Activated CD4-positive, alpha-beta T cell treated with anti-CD3 and anti-CD28 coated beads for 48 hours (primary cell): ENCODE measurements around the gene SPTB.

Experiments
- DNase-seq: peaks from one replicate; pipeline ENCODE4 v3.0.0-alpha.2; 2020

SPTB gene

DNA sequence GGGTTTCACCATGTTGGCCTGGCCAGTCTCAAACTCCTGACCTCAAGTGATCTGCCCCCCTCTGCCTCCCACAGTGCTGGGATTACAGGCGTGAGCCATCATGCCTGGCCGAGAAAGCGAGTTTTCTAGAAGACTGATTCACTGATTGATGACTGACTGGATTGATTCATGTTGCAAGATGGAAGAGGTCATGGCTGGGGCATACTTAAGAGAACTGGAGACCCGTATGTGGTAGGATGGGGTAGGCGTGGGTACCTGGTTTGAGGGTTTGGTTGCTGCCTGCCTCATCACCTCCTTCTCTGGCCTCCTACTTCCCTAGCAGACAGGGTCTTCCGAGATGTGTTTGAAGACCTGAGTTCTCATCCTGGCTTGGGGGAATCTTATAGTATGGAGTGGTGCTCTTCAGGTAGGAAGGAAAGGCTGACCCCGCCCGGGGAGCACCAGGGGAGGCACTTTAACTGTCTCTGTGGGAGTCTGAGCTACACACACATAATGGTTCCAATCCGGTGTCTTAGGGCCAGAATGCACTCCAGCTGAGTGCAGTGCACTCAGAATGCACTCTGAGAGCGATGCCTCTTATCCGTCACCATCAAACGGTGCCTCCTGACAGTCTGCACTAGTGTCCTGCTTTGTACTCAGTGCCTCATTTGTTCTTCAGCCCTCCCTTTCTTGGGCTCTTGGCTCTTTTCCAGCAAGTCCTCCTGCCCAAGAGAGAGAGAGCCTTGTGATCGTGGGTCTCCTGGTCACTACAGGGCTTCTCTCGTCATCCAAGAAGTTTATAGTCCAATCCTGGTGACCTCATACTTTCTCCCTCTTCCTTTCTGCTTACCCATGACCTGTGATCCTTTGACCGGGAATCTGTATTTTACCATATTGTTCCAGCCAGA lies 155.8 kb downstream of the SPTB start:
- peak; percentile 19 for DNase-seq

DNA sequence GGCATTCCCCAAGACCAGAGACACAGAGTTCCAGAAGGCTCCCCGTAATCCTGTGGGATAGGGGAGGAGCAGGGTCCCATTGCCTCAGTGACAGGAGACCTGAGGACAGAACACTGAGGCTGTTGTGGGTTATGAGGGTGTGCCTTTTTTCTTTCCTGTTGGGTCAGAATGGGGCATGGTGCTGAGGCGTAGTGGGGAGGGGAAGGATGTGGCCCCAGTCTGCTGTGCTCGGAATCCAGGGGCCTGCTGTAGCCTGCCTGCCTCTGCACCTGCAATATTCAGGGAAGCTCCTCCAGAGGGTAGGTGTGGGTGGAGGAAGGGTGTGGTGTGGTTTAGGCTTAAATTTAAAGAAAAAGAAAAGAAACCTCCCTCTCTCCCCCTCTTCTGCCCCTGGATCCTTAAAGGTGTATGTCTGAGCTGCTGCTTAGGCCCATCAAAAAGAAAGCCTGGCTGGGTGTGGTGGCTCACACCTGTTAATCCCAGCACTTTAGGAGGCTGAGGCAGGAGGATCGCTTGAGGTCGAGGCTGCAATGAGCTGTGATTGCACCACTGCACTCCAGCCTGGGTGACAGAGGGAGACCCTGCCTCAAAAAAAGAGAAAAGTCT lies 156.8 kb downstream of the SPTB start:
- no peak for DNase-seq

DNA sequence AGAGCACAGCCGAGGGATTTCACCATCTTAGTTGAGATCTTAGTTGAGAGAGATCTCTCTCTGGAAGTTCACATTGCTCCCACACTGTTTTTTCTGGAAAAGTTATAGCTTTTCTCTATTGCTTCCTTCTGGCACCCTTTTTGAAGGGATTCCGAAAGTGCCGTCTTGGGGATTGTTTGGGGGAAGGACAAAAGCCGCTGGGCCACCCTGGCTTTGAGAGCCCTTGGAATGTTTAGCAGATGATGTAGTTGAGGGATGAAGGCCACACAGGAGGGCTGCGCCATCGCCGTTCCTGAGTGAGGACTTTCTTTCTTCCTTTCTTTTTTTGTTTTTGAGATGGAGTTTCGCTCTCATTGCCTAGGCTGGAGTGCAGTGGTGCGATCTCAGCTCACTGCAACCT lies 157.8 kb downstream of the SPTB start:
- DNase-seq = no peak

DNA sequence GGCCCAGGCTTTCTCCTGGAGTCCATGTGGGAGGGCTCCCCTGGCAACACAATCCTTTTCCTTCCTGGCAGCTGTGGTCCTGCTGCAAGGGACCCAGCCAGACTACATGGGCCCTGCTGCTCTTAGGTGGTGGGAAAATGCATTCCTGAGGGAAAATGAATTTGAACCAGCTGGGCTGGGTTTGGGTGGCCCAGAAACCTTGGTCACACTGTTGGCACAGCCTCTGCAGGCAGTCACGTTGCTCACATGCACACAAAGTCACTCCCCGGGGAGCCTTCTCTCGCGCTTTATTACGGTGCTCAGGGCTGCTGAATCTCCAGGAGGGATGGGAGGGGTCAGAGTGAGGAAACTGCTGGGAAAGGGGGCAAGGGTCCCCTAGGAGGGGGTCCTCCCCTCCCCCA lies 158.3 kb downstream of the SPTB start:
- DNase-seq = no peak

DNA sequence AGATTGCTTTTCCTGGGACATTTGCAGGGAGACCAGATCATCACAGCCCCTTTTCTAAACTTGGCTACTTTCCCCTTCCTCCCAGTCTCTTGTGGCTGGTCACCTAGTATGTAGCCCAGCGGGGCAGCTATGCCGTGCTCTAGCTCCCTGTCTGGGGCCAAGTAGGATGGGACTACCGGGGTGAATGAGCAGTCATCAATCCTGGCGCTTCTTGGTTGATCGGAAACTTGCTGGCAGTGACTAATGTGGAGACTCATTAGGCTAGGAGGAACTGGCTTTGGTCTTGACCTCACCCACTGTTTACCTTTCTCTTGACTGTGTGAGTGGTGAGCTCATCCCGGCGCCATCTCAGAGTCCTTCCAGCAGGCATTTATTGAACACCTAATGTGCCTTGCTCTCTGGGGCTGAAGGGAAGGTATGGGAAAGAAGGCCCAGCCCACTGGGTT lies 159.6 kb downstream of the SPTB start:
- no peak for DNase-seq

DNA sequence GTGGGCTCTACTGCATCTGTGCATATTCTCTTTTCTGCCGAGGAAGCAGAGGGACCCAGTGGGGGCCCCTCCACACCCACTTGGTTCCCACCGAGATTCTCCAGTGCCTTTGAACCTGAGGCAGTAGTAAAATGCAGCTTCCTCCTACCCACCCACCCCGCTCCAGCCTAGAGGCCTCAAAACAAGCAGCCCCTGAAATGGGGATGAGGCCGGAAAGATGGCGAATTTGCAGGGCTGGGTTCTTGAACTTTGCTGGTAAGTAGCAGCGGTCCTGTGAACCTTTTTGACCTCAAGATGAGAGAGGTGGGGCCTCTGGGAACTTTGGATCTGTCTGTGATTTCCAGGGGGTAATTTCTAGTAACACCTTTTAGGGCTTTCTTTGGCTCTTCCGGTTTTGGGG lies 160.1 kb downstream of the SPTB start:
- no peak for DNase-seq

DNA sequence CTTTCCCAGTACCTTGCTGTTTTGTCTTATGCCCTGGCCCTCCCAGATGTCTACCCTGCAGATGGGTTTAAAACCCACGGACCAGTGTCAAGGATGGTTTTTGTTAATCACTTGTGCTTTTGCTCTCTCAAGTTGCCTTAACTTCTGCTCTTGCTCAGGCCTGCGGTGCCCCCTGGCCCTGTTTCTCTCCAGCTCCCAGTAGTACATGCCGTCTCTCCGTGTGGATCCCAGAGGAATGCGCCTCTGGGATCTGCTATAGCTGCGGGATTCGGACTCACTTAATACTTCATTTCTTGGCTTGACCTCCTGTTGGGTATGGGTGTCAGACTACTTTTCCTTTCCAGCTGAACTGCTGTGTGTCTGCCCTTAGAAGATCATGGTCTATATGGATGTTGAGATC lies 160.9 kb downstream of the SPTB start:
- DNase-seq = no peak

DNA sequence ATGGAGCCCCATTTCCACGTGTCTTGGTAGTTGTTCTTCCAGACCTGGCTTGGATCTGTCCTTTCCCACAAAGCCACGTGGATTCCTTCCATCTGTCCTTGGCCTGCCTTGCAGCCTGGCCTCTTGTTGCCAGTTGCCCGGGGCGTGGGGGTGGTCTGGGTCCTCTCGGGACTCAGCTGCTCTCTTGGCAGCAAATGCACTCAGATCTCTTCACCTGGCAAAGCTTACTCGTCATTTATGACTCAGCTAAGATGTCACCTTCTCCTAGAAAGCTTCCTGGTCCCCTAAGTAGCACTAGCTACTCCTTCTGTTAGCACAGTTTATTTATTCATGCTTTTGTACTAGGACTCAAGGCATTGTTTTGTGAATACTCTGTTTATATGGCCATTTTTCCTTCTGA lies 161.8 kb downstream of the SPTB start:
- DNase-seq = no peak

DNA sequence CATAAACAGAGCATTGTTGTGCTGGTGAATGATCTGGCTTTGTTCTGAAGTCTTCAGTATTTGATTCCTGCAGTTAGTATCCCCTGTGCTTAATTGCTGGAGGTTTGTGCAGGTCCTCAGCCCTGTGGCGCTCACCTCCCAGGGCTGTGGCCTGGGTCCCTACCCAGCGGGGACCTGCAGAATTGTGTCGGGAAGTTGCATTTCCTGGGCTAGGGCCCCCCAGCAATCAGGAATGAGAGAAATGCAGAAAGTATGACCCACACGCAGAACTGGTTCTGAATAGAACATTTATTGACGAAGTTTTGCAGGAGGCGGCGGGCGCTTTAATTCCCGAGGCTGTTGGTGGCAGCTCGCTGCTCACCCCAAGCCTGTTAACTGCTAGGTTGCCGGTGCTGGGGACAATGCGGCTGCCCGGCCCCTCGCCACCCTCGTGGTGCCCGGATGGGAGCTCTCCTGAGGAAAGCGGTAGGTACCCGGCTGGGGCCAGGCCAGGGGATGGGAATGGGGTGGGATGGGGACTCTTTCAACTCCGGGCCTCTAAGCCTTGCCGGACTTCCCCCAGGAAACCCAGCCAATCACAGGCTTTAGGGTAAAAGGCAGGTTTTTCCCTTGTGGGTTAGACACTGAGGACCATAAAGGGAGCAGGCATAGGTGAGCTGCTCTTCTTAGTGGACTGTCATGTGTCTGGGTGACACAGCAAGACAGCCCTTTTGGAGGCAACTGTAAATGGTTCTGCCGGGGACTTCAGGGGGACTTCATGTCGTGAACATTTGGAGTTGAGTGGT lies 163.9 kb downstream of the SPTB start:
- DNase-seq = no peak

DNA sequence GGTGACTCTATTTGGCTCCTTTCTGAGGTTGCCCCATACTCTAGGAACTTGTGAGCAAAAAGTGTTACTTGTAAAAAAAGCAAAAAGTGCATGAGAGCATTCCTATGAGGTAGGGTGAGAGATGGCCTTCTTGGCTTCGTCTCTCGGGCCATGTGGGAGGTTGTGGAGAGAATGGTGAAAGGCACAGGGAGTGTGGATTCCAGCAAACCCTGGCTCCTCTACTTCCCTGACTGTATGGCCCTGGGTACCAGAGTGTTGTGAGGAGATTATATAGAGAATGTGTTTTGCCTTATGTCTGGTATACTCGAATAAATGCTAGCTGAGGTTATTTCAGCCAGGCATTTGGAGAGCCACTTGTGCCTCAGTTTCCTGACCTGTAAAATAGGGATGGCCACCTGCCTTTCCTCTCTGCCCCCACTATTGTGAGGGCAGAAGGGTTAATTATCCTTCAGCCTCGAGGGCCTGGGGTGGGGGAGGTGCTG lies 164.5 kb downstream of the SPTB start:
- no peak for DNase-seq

DNA sequence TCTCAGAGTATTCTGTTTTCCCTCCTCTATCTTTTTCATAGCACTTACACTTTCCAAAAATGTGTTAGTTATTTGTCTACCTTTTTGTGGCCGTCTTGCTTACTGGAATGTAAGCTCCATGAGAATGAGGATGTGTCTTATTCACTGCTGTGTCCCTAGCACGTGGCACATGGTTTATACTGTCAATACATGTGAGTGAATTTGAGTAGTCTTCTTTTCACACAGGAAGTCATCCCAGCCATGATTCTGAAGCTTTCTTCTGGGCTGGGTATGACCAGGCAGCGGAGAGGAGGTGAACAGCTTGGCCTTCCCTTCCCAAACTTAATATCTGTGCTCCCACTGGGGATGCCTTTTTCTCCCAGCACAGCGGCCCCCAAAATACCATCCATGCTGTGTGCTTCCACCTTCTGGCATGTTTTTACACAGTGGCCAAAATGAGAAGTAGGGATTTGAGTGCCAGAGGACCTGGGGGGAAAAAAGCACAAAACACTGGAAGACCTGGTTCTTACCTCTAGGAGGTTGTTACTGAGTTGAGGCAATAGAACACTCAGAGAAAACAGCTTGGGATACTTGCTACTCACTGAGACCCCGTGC lies 165.2 kb downstream of the SPTB start:
- DNase-seq = no peak

DNA sequence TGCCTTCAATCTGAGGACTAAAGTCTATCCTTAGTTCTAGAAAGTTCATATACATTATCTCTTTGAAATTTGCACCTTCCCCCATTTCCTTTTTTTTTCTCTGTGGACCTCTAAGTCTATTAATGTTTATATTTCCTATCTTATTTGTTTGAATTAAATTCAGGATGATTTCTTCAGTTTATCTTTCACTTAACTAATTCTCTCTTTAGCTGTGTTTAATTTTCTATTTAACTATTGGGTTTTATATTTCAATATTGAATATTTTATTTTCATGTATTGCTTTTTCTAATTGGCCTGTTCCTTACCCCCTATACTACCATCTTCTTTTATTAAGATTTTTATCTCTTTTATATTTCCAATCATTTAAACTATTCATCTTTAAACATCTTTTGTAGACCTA lies 166.0 kb downstream of the SPTB start:
- DNase-seq = no peak

DNA sequence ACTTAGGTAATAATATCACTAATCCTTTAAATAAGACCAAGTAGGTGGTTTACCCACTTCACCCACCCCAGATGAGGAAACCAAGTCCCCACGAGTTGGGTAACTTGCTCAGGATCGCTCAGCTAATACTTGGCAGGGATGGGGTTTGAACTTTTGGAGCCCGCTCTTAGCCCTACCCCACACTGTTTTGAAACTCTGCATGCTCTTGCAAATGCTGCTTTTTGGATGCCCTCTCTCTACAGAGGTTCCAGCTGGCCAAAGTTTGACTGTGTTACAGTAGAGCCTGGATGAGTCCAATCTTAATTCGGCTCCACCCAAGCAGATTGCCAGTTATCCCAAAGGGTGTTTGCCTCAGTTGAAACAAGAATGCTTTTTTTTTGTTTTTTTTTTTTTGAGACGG lies 168.7 kb downstream of the SPTB start:
- no peak for DNase-seq

DNA sequence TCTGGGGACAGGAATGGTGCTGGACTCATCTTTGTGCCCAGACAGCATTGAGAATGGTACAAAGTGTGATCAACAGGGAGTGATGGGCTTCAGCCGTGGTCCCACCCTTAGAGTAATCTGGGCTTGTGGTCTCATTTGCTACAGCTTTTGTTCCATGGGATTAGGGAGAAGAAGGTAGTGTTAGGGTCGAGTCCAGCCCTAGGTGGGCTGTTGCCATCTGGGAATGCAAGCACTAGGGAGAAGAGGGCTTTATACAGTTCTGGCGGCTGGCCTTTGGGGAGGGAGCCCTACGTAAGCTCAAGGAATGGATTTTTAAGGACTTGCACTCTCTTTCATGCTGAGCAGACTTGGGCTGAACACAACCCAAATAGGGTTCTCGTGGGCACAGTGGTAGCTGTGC lies 170.6 kb downstream of the SPTB start:
- DNase-seq = no peak

DNA sequence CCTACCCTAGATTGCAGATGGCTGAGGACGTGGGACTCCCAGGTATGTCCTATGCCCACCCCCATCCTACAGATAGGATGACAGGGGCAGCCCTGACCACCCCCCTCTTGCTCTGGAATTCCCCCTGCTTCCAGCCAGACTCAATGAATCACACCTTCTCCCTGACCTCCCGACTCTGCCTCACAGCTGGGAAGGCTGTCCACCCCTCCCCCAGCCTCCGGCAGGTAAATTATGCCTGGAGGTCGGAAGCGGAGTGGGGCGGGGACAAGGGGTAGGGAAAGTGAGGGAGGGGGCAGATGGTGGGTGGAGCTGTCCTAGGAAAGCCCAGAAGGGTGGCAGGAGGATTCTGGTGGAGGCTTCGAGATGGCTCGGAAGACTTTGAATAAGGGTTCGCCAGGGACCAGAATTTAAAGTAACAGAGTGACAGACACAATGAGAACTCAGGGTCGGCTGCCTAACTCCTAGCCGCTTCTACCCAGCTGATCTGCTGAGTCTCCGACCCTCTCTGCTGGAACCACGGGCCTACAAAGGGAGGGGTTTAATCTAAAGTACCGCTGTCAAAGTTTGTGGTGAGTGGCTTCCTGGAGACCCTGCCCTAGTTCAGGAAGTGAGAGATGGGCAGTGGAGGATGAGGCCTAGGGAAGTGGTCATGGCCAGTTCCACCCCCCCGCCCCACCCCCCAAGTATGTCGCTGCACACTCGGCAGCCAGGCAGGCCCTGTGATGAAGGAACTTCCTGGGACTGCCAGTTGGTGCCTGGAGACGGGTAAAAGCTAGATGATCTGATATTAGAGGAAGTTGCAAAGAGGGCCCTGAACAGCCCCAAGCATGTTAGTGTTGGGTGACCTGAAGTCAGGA lies 171.3 kb downstream of the SPTB start:
- no peak for DNase-seq

DNA sequence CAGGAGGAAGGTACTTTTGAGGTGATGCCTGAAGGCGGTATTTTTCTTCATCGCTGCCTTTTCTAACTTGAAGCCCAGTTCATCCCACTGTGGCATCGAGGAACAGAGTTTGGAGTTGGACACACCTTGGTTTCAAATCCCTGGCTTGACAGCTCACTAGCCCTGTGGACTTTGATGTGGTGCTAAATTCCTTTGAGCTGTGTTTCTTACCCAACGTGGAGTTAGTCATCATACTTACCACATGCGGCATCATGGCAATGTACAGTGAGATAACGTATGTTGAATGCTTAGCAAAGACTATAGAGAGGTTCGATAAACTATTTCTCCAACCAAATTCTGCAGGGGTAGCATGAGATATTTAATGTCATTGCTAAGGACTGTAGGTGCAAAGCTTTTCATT lies 172.0 kb downstream of the SPTB start:
- DNase-seq = no peak

DNA sequence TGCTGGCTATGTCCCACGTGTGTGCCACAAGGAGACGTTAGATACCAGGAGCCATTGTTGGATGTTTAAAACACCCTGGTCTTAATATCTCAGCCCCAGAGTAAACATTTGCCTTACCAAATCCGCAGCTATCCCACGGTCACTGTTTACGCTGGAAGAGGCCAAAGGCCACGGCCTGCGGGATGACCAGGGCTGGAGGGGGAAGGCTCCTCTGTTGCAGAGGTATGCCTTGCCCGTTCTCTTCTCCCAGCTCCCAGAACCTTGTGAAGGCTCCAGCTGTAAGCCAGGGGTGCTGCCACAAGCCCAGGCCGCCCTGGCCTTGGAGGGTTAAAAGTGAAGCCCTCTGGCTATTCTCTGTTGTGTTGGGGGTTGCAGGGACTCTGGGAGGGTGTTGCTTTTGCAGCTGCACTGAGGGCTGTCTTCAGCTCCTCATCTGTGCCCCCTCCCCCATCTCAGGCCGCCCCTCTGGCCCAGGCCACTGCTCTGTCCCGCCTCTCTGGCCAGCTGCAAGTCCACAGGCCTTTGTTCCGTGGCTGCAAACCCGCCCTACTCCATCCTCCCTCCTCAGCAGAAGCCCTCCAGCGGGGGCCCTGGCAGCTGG lies 173.0 kb downstream of the SPTB start:
- DNase-seq = no peak

DNA sequence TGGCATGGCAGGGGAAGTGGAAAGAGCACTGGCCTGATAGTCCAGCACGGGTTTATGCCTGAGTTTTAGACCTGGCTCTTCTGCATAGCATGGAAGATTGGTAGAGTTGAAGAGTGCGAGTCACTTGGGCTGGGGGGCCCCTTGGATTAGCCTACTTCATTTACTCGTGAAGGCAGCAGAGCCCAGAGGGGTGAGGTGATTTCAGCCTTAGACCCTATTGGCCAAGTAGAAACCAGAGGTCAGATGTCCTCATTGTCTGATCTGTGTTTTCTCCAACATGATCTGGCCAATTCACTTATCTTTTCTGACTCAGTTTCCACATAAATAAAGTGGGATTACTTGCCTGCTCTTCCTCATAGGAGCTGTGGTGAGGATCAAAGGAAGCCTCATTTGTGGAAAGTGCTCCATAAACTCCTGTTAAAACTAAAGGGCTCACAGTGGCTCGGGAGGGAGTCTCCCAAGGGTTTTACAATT lies 173.6 kb downstream of the SPTB start:
- DNase-seq = no peak

DNA sequence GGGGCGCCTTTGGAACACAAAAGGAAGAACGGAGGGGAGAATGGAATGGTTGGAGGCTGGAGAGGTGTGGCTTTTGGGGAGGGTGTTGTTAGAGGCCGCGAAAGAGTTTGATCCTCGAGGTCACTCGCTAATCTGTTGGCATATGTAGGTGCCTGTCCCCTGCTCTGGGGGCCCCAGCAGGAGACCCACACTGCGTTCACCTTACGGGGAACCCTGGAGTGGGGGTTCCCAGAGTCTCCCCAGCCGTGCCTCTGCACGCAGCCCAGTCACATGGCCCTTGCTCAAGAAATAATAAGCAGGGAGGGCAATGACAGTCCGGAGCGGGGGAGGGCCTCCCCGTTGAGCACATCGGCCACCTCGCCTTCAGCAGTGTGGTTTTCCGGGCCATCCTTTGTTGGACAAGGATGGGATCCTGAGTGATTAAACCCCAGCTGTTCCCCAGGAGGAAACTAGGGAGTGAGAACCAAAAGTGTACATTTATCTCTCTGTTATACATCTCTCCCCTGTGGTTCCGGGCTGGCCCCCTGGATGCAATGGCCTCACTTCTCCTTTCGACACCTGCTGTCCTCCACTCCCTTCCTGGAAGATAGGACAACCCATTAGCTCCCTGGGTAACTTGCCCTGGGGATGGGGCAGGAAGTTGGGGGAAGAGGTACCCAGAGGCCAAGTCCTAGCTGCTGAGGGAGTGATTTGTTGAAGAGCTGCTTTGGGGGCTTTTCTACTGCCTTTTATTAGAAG lies 174.2 kb downstream of the SPTB start:
- no peak for DNase-seq

DNA sequence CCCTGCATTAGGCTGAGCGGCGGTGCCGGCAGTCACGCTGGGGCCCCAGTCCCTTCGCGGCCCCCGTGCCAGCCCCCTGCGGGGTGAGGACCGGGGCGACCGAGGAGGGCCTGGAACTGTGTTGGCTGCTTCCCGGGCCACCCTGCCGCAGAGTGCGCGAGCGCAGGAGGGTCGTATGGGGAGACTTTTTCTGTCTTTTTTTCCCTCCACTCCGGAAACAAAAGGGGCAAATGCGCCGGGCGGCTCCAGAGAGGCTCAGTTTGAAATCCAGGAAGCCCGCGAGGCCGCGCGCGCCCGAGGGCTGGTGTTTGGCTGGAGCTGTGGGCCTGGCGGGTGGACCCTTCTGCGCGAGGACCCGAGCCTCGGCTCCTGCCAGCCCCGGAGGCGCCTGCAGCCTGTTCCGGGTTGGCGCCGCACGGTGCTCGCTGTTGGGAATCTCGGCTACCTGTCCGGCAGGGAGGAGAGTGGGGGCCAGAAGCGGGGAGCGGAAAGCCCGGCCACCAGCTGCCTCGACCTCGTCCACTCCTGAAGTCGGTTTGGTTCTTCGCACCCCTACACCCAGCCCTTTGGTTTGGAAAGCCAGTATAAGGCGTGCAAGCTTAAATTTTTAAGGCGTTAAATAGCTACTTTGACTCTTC lies 174.8 kb downstream of the SPTB start:
- DNase-seq = no peak
